HEK293T (cell line): ENCODE results near the gene CLCN7.

Source experiments
- CTCF ChIA-PET: fragments of 350-600 bp; formaldehyde crosslinking; extraction: SDS; loops from one replicate; lab custom pipeline; 2021; ENCODE audit warnings: antibody characterized with exemption, inconsistent platforms; lab: Yijun Ruan, JAX
- POLR2A ChIA-PET: fragments of 350-600 bp; formaldehyde crosslinking; extraction: SDS; loops from one replicate; lab custom pipeline; 2020; ENCODE audit warnings: antibody characterized with exemption, inconsistent platforms; lab: Yijun Ruan, JAX
- DNase-seq: peaks from one replicate; pipeline ENCODE4 v3.0.0; 2012; ENCODE audit warnings: mixed read lengths; ENCODE audit errors: extremely low spot score
- ARNT ChIP-seq: fragments of 450-650 bp; IDR thresholded peaks from 2 replicates; pipeline ENCODE4 v1.6.1; 2017; ENCODE audit warnings: mild to moderate bottlenecking
- BHLHE40 ChIP-seq: fragments of 450-650 bp; IDR thresholded peaks from 2 replicates; pipeline ENCODE4 v1.6.1; 2016; ENCODE audit warnings: mild to moderate bottlenecking, moderate library complexity, borderline replicate concordance
- CTBP1 ChIP-seq: fragments of 450-650 bp; IDR thresholded peaks from 2 replicates; pipeline ENCODE4 v1.6.1; 2016; ENCODE audit warnings: borderline replicate concordance
- ELF4 ChIP-seq: fragments of 450-650 bp; IDR thresholded peaks from 2 replicates; pipeline ENCODE4 v1.6.1; 2017; ENCODE audit warnings: antibody characterized with exemption
- FOXA1 ChIP-seq: fragments of 450-650 bp; IDR thresholded peaks from 2 replicates; pipeline ENCODE4 v1.6.1; 2016; ENCODE audit warnings: mild to moderate bottlenecking
- FOXK2 ChIP-seq: fragments of 450-650 bp; IDR thresholded peaks from 2 replicates; pipeline ENCODE4 v1.6.1; 2016; ENCODE audit warnings: mild to moderate bottlenecking
- FOXM1 ChIP-seq: fragments of 450-650 bp; IDR thresholded peaks from 2 replicates; pipeline ENCODE4 v1.6.1; 2017; ENCODE audit warnings: mild to moderate bottlenecking, borderline replicate concordance
- HDGF ChIP-seq: fragments of 450-650 bp; IDR thresholded peaks from 2 replicates; pipeline ENCODE4 v1.6.1; 2017; ENCODE audit warnings: antibody characterized with exemption, borderline replicate concordance
- L3MBTL2 ChIP-seq: fragments of 450-650 bp; conservative IDR thresholded peaks from 2 replicates; pipeline ENCODE4 v1.6.1; 2016; ENCODE audit warnings: mild to moderate bottlenecking
- LEF1 ChIP-seq: fragments of 450-650 bp; IDR thresholded peaks from 2 replicates; pipeline ENCODE4 v1.6.1; 2017; ENCODE audit warnings: mild to moderate bottlenecking, borderline replicate concordance
- NFRKB ChIP-seq: fragments of 450-650 bp; IDR thresholded peaks from 2 replicates; pipeline ENCODE4 v1.6.1; 2016; ENCODE audit warnings: mild to moderate bottlenecking, moderate library complexity
- SP1 ChIP-seq: fragments of 450-650 bp; IDR thresholded peaks from 2 replicates; pipeline ENCODE4 v1.6.1; 2017
- SUZ12 ChIP-seq: fragments of 450-650 bp; IDR thresholded peaks from 2 replicates; pipeline ENCODE4 v1.6.1; 2016; ENCODE audit warnings: mild to moderate bottlenecking
- TARDBP ChIP-seq: fragments of 450-650 bp; IDR thresholded peaks from 2 replicates; pipeline ENCODE4 v1.6.1; 2016
- ZNF384 ChIP-seq: fragments of 450-650 bp; IDR thresholded peaks from 2 replicates; pipeline ENCODE4 v1.6.1; 2016
- TF ChIP-seq, protein P1 (sequence below): fragments of 450-650 bp; IDR thresholded peaks from 2 replicates; pipeline ENCODE4 v1.6.1; 2016

CLCN7 gene

DNA sequence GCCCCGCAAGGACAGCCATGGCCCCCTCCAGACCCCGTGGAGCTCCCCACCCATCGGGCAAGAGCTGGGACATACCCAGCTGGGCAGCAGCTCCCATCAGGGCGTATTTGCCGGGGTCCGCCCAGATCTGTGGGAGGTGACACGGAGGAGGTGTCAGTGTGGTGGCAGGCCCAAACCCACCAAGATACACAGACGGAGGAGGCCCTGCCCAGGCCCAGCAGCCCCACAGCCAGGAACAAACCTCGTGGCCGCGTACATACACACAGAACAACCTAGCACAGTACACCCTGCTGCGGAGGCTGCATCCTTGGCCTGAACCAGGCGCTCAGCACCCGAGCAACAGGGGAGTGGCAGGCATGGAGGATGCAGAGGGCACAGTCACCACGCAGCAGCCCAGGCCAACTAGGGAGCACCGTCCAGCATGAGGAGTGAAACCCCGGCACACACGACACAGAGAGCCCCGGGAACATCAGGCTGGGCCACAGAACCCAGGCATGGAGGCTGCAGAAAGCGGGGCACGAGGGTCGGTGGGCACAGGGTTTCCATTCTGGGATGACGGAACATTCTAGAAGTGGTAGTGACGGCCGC is 25.5 kb downstream of the CLCN7 start:
- TF ChIP-seq CTBP1 (no peak), BHLHE40 (no peak), LEF1 (no peak), FOXK2 (no peak), L3MBTL2 (no peak), NFRKB (no peak), SUZ12 (no peak)
- no peak for DNase-seq
- ChIA-PET POLR2A (no interaction called here), CTCF (no interaction called here)

DNA sequence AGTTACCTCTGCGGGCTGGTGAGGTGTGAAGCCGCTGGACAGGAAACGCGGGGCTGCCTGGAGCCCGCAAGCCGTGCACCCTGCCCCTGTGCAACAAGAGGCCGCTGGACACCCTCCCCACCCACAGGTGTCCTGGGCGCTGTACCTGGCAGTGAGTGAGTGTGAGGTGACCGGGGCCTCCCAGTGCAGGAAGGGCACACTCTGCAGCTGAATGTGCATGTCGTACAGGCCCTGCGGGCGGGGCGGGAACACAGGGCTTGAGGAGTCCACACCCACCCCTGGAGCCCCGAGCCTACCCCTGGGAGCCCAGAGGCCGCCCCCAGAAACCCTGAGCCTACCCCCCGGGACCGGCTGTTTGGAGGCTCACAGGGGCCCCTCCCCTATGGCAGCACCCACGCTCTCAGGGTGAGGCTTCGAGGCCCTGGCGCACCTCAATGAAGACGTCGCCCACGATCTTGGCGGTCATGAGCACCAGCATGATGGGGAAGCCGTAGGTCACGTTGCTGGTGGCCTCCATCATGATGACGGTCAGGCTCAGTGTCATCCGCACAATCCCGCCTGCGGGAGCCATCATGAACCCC is 26.2 kb downstream of the CLCN7 start:
- ChIA-PET CTCF (no interaction called here), POLR2A (no interaction called here)
- TF ChIP-seq ARNT (no peak), ZNF384 (no peak), SUZ12 (no peak), TARDBP (no peak), FOXA1 (no peak), SP1 (no peak), L3MBTL2 (no peak), CTBP1 (no peak), HDGF (no peak), FOXM1 (no peak)
- TF ChIP-seq, protein P1, sequence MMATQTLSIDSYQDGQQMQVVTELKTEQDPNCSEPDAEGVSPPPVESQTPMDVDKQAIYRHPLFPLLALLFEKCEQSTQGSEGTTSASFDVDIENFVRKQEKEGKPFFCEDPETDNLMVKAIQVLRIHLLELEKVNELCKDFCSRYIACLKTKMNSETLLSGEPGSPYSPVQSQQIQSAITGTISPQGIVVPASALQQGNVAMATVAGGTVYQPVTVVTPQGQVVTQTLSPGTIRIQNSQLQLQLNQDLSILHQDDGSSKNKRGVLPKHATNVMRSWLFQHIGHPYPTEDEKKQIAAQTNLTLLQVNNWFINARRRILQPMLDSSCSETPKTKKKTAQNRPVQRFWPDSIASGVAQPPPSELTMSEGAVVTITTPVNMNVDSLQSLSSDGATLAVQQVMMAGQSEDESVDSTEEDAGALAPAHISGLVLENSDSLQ: no peak
- no peak for DNase-seq

DNA sequence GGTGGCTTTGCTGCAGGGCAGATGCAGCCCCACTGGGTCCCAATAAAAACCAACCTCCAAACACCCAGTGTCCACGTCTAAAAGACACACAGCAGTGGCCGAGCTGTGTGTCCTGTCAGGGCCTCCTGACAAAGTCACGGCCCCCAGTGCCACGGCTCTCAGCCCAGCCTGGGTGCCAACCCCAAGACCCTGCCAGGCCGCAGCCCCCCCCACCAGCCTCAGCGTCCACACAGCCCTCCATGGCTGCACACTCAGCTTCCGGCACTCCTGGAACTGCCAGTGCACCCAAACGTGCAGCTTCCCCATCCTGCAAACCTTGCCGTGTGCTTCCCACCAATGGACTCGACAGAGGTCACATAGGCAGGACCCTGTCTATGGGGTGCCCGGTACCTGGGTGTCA is 26.9 kb downstream of the CLCN7 start:
- TF ChIP-seq SP1 (no peak), L3MBTL2 (no peak), NFRKB (no peak), ELF4 (no peak), HDGF (no peak), FOXM1 (no peak), TARDBP (no peak), ARNT (no peak), ZNF384 (no peak), LEF1 (no peak), CTBP1 (no peak), FOXK2 (no peak), SUZ12 (no peak), BHLHE40 (no peak), FOXA1 (no peak)
- TF ChIP-seq, protein P1: no peak
- DNase-seq: no peak
- ChIA-PET POLR2A (no interaction called here), CTCF (no interaction called here)

DNA sequence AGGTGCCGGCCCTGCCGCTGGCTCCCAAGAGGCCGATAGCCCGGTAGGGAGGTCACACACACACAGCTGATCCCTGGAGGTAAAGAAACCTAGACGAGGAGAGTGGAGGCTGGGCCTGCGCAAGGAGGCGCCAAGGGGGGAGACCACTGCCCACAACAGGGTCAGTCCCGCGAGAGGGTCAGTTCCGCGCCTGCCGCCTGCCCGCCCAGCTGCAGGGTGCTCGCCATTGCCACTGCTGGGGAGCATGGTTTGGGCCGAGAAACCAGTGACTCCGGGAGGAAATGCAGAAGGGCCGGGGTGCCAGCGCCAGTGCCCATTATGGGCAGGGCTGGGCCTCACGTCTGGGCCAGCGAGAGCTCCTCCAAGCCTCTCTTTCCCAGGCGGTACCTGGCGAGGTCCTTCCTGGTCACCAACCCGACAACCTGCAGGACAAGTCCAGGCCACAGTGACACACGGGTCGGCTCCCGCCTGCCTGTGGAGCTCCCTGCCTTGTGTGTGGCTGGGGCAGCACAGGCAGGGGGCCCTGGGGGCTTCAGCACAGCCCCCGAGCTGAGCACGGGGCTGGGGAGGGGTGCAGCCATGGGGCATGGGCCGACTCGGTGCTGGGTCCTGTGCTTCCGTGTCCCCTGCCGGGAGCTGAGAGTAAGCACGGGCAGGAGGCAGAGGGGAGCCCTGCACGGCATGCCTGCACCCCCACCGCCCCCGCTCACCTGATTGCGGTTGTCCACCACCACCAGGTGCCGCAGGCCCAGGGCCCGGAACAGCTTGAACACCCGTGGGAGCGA is 28.3 kb downstream of the CLCN7 start:
- TF ChIP-seq BHLHE40 (no peak), TARDBP (no peak), ZNF384 (no peak), LEF1 (no peak), ELF4 (no peak), FOXM1 (no peak), CTBP1 (no peak), SP1 (no peak), NFRKB (no peak), ARNT (no peak), FOXA1 (no peak)
- POLR2A ChIA-PET: interaction anchor here (0.7 kb wide), 1 partner anchor 26 kb away, joined by 3 read pairs; the partner anchor contains the start of gene UQCC4
- DNase-seq: no peak
- CTCF ChIA-PET: no interaction called here

DNA sequence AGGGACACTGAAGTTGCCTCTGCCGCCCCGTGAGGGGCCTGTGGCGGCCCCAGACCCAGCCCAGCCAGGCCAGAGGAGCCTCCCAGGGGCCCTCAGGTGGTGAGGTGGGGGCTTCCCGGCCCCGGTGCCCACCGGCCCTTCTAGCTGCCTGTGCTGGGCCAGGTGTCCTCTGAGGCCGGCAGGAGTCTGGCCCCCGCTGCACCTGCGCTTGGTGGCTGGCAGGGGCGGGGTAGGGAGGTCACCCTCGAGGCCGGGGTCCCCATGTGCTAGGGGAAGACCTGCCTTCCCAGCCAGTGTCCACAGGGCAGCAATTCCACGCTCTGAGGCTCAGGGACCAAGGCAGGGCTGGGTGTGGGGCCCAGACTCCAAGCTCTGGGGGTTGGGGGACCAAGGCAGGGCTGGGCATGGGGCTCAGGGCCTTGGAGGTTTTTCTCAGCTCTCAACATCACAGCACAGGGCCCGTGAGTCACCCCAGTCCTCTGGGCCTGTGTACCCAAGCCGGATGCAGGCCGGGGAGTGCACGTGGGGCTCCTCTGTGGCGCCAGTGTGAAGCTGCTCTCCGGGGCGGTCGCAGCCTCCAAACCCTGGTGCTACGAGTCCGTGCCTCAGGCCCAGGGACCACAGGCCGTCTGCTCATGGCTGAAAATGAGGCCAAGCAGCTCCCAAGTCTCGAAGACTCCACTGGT is 29.2 kb downstream of the CLCN7 start:
- CTCF ChIA-PET: no interaction called here
- TF ChIP-seq SP1 (no peak), FOXM1 (no peak), NFRKB (no peak), TARDBP (no peak), FOXK2 (no peak), ARNT (no peak)
- TF ChIP-seq, protein P1: no peak
- POLR2A ChIA-PET: interaction anchor here (0.7 kb wide), 1 partner anchor 25 kb away, joined by 3 read pairs; the partner anchor contains the start of gene UQCC4
- DNase-seq: no peak
